Measurements from ENCODE around the gene ZDHHC14.
A peak's percentile ranks its signal among the peaks of the same experiment; 100 is the strongest.

ZDHHC14 gene

DNA sequence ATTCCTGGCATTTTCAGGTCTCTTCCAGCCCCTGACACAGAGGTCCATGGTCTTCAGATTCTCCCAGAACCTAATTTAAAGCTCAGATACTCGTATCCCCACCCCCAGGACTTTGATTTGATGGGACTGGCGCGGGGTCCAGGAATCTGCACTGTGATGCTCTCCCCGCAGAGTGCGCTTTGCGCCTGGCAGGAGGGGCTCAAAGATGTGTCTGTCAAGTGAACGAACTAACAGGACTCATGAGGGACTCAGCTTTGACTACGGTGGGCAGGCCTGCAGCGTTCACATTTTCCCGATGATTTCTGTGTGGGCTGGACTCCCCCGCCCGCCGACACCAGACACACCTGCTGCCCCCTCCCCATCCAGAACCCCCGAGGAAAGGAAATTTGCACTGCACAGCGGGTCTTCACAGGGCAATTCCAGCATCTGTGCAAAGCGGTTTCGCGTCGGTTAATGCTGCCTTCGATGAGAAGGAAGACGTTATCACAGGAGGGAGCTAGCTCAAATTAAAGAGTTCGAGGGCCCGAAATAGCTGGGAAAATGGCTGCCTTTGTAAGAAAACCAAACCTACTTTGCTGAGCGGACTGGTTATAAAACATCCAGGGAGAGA is 90.2 kb downstream of the ZDHHC14 start:
- no peak for DNase-seq

- DNase-seq = no peak
Observed at GRCh38 chr6:157471895-157472686, 91.1 kb downstream of the ZDHHC14 start.

GRCh38 chr6:157476797-157477196 is 95.8 kb downstream of the ZDHHC14 start:
- DNase-seq = no peak

DNA sequence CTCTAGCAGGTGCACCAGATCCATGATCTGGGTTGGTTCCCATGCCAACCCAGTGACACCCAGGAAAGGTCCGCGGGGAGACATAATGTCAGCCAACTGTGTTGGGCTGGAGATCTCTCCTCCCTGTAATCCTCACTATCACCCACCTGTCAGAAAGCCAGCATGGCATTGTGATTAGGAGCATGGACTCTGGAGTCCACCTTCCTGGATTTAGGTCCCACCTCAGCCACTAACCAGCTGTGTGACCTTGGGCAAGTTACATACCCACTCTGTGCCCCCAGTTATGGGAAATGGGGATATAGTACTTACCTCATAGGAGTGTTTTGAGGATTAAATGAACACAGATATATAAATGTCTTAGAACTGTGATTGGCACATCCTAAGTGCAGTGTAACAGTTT is 97.9 kb downstream of the ZDHHC14 start:
- DNase-seq = no peak

DNA sequence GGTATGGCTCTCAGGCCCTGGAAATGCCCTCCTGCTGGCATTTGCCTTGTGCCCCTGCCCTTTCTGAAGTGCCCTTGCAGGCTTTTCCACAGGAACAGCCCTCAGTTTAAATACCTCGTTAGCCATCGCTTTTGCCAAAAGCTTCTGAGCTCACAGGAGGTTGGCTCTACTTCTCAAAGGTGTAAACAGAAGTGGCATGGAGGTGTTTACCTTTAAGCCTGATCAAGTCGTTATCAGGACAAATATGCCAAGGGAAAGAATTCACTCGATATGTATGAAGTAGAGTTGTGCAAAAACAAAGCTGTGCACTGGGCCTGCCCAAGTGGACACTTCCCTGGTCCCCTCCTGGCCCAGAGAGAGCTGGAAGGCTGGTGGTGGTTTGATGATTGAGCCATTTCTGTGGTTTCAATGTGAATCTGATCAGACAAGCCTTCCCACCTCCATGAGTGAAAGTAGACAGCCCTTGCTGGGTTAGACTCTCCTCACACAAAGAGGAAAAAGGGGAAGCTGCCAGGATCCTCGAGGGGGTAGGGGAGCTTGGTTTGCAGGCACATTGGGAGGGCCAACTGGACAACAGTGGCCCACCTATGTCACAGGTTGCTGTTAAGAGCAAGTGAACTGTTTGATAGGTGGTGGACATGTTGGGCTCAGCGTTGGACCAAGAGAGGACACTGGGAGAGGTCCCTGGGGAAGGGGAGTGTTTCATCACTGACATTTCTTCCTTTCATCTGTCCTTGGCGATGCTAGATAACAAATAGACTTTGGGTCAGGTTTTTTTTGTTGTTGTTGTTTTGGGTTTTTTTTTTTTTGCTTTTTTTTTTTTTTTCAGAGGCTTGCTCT is 98.7 kb downstream of the ZDHHC14 start:
- DNase-seq = no peak

GRCh38 chr6:157481189-157481864 is 100.3 kb downstream of the ZDHHC14 start:
- DNase-seq = no peak

- no peak for DNase-seq
Observed at GRCh38 chr6:157481865-157482249, 100.9 kb downstream of the ZDHHC14 start.

DNA sequence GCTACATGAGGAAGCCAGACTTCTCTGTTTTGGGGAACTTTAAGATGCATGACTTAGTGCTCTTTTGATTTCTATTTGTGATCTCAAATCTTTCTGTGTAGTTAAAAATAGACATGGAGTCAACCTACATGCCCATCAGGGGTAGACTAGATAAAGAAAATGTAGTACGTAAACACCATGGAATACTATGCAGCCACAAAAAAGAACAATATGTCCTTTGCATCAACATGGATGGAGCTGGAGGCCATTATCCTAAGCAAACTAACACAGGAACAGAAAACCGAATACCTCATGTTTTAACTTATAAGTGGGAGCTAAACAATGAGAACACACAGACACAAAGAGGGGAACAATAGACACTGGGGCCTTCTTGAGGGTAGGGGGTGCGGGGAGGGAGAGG is 102.8 kb downstream of the ZDHHC14 start:
- no peak for DNase-seq

DNA sequence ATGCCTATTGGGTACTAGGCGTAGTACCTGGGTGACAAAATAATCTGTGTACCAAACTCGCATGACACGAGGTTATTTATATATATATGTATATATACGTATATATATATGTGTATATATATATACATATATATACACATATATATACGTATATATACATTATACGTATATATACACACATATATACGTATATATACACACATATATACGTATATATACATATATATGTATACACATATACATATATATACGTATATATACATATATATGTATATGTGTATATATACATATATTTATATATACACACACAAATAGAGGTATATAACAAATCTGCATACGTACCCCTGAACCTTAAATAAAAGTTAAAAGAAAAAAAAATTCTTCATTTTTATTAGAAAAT is 103.2 kb downstream of the ZDHHC14 start:
- no peak for DNase-seq

DNA sequence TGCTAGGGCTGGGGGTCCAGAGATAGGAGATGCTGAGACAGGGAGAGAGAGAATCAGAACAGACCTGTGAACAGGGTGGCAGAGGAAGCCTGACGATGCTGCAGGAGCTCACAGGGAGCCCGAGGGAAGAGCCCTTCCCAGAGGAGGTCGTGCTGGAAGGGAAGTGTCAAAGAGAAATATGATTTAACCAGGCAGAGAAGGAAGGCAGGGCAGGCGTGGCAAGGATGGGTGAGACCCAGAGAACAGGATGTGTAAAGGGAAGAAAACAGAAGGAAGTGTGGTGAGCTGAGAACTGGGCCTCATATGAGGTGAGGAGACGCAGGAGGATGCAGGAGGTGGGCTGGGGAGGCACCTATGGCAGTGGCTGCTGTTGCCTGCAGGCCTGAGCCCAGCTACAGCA is 105.6 kb downstream of the ZDHHC14 start:
- DNase-seq = no peak

GRCh38 chr6:157487110-157487773 is 106.3 kb downstream of the ZDHHC14 start:
- DNase-seq = no peak

DNA sequence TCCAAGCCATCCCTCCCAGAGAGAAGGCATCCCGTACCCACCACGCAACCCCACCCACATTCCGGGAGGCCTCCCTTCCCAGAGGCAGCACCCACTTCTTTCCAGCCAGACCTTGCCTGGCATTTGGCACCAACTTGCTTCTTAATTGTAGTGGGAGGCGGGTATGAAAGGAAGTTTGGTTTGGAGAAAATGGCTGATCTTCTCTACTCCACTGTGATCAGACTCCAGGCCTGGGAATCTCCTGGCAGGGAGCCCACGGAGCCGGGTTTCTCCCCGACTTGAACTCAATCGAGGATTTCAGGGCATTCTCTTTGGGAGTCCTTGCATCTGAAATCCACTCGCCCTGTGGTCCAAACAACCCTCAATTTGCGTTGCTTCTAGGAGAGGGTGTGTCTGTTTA is 107.1 kb downstream of the ZDHHC14 start:
- DNase-seq = no peak

DNA sequence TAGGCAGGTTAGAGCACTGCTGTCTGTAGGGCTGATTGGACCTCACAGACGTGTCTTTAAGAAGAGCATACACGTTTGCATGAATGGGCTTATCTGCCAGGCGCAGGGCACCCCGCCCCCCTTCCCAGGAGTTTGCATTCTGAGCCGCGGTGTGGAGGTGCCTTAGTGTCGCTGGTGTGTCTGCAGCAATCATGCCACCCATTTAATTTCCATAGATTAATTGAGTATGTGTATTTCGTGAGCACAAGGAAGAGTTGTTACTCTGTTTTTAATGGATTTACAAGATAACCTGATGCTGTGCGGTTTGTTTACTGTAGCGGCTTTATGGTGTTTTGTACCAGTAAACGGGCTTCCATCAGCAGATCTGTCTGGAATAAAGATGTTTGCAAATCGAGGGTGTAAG is 107.7 kb downstream of the ZDHHC14 start:
- DNase-seq = peak; percentile 9

DNA sequence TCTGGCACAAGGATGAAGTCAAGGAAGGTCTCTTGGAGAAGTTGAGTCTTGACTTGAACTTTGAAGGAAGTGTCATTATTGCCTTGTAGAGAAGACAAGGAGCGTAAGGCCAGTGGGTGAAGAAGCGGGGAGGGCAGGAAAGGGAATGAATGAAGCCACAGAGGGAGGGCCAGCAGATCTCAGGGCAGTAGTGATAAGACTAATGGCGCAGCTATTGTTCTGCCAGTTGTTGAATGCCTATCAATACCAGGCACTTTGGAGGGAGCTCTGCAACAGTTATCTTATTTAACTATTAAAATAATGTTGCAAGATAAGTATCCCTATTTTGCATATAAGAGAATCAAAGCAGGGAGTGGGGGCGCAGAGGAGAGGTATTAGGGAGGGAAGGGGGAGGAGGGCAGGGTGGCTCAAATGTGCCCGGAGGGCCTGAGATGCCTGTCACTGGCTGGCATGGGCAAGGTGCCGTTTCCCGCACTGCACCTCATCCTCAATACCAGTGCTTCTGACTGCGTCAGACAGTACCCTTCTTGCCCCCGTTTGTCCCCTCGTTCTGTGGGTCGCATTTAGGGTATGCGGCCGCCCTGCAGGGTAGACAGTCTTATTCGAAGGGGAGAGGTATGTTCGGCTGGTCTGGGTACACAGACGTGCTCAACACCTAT is 109.8 kb downstream of the ZDHHC14 start:
- DNase-seq = no peak

GRCh38 chr6:157491571-157492232 is 110.7 kb downstream of the ZDHHC14 start:
- DNase-seq = no peak

DNA sequence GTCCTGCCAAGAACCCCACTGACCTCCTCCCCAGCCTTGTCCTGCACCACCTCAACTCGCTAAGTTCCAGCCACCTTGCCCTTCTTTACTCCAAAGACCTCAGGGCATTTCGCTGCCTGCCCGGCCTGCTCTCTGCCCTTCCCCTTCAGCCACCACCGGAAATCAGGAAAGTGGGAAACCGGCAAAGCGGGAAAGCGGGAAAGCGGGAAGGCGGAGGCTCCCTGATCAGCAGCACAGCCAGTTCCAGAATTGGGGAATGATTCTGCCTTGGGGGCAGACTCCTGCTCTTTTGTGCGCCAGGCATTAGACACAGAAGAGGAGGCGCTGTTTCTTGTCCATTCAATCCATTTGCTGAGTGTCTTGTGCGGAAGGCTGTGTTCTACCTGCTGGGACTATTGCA is 111.3 kb downstream of the ZDHHC14 start:
- no peak for DNase-seq

DNA sequence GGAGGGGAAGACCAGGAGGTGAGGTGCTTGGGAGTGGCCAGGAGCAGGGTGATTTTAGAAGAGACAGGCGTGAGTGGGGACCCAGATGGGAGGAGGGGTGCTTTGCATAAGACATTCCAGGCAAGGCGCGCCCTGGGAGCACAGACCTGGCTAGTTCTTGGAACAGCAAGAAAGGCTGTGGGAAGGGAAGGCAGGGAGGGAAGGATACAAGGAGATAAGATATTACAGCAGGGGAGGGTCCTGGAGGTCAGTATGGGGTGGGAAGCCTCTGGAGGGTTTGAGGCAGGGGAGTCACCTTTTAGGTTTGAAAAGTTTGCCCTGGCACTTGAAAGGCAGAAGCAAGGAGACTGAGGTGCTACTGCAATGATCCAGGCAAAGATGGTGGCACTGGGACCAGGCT is 111.8 kb downstream of the ZDHHC14 start:
- no peak for DNase-seq

DNA sequence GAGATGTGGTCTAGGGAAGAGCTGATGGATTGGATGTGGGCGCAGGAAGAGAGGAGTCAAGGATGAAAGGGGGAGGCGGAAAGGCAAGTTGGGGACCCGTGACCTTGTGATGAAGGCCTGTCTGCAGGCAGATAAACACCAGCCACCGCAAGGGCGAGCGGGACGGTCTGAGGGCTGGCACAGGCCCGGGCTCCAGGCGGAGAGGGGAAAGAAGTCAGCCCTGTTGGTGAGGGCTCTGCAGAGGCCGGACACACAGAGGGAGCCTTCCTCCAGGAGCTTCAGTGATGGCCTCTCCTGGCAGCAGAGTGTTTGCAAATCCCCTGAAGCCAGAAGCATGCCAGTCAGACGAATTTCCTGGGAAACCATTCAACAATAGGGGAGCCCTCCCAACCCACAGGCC is 112.2 kb downstream of the ZDHHC14 start:
- no peak for DNase-seq

DNA sequence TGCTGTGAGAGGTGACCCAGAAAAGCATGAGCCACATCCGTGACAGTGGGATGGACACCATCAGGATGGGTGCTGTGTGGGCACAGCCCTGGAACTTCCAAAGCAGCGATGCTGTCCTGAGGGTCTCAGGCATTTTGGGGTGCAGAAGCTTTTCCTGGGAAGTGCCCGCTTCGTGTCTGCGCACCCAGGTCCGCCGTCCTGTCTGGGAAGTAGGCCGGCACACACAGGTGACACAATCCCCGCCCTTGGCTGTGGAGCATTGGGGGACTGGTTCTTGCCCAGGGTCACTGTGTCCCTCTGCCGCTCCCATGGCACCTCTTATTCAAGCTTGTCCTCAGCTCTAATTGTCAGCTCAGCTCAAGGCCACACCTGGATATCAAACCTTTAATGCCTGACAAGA is 112.6 kb downstream of the ZDHHC14 start:
- DNase-seq = no peak

DNA sequence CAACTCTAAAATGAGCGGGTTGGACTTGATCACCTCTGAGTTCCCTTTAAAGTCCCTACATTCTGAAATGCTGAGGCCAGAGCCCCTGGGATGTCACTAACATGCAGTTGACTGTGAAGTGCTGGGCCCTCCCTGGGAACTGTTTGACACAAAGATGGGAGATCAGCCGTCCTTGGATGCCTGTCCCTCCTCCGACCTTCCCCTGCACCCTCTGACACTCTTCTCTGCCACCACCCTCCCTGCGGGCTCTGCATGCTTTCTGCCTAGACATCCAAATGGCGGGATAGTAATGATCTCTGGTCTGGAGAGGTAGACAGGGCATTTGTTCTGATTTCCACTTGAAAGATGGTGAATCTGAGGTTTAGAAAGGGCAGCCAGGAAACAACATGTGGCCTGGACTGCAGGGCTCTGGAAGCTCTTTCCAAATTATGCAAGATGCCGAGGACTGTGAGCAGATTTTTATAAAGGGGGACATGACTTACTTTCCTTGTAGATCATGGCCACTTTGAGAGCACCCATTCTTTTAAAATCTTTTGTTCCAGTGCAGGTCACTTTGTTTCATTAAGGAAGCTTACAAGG is 113.2 kb downstream of the ZDHHC14 start:
- DNase-seq = no peak

DNA sequence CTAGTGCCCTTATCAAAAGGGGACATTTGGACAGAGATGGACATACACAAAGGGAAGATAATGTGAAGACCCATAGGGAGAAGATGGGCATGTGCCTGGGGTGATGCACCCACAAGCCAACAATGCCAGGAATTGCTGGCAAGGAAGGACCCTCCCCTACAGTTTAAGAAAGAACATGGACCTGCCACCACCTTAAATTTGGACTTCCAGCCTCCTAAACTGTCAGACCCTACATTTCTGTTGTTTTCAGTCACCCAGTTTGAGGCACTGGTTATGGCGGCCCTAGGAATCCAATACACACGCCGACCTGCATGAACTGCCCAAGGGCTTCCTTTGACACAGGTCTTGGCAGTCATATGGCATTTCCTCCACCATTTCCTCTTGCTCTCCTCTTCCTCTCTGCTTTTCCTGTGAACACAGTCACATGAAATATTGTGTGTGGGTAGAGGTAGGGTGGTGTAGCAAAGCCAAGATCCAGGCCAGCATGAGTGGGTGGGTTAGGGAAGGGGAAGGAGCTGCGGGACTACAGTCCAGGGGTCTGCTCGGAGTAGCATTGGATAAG is 115.6 kb downstream of the ZDHHC14 start:
- no peak for DNase-seq
